K562 (cell line): ENCODE measurements around the gene GLRX. TPM values are rescaled to one million over a fixed set of nuclear protein-coding genes. Genes with fewer than 3 reads are reported as not detected.

Experiments used
- ARID2 ChIP-seq: fragments of 450-650 bp; IDR thresholded peaks from 2 replicates; pipeline ENCODE4 v1.6.1; 2017; ENCODE audit warnings: antibody characterized with exemption, mild to moderate bottlenecking
- SMC3 ChIP-seq: conservative IDR thresholded peaks from 2 replicates; pipeline ENCODE4 v1.6.1; 2011; ENCODE audit warnings: low read depth, low read length, improper control_type of control experiment; ENCODE audit not compliant: insufficient read depth
- polyA plus RNA-seq, 8 experiments: library from polyadenylated mRNA; depleted of rRNA in 4 of 8; stranded (reverse) in 5 of 8; unstranded in 3 of 8; fragments of >200 nt; fragmentation: Nextera tagmentation in 2 of 8; fragmentation: Illumina TruSeq in 1 of 8; extraction: Ambion mirVana in 2 of 8; extraction: Trizol in 1 of 8; gene quantifications; 2 replicates each; pipeline versions ENCODE4 v1.2.1 to v1.2.3, GENCODE V29; 2011 to 2014; ENCODE audit warnings: inconsistent platforms in 1 of 8, missing spikeins in 1 of 8
- total RNA-seq, 7 experiments: library from RNA; depleted of rRNA in 6 of 7; stranded (reverse); fragments of >200 nt in 6 of 7; fragmentation: Illumina TruSeq in 2 of 7; extraction: Trizol in 2 of 7; gene quantifications; 2 replicates each; pipeline versions ENCODE4 v1.2.1 to v1.2.3, GENCODE V29; 2011 to 2021; ENCODE audit warnings: low replicate concordance in 1 of 7
- TF ChIP-seq, protein P1 (sequence below), 2 experiments: fragments of 450-650 bp; formaldehyde crosslinking in 1 of 2; IDR thresholded peaks; 2 replicates each; pipeline versions ENCODE4 v1.4.0 to v1.6.1; 2014 to 2020; ENCODE audit warnings: mild to moderate bottlenecking in 2 of 2, borderline replicate concordance in 1 of 2, low read depth in 1 of 2
- TF ChIP-seq, protein P2 (sequence below), 3 experiments: IDR thresholded peaks in 2 of 3; conservative IDR thresholded peaks in 1 of 3; 2 replicates each; pipeline ENCODE4 v1.5.1; 2011 to 2012; ENCODE audit warnings: low read length in 3 of 3, mild to moderate bottlenecking in 3 of 3, control low read depth in 2 of 3, improper control_type of control experiment in 1 of 3, inconsistent platforms in 1 of 3, low read depth in 1 of 3, mixed read lengths in 1 of 3, moderate library complexity in 1 of 3; ENCODE audit not compliant: insufficient read depth in 2 of 3
- TF ChIP-seq, protein P3 (sequence below): fragments of 450-650 bp; formaldehyde crosslinking; IDR thresholded peaks from 2 replicates; pipeline ENCODE4 v1.4.0; 2020; ENCODE audit warnings: mild to moderate bottlenecking, moderate library complexity
- TF ChIP-seq, protein P4 (sequence below): sonication (generic); formaldehyde crosslinking; IDR thresholded peaks from 2 replicates; pipeline ENCODE4 v1.8.0; 2022; ENCODE audit warnings: mild to moderate bottlenecking, missing genetic modification reagents

GLRX gene
- total and polyA plus RNA-seq, 9 of the 15 experiments (the other 6 are each of a cell fraction or from before 2014, with no cell fraction given), result 2.3 to 11.2 (median 4.6) TPM

DNA sequence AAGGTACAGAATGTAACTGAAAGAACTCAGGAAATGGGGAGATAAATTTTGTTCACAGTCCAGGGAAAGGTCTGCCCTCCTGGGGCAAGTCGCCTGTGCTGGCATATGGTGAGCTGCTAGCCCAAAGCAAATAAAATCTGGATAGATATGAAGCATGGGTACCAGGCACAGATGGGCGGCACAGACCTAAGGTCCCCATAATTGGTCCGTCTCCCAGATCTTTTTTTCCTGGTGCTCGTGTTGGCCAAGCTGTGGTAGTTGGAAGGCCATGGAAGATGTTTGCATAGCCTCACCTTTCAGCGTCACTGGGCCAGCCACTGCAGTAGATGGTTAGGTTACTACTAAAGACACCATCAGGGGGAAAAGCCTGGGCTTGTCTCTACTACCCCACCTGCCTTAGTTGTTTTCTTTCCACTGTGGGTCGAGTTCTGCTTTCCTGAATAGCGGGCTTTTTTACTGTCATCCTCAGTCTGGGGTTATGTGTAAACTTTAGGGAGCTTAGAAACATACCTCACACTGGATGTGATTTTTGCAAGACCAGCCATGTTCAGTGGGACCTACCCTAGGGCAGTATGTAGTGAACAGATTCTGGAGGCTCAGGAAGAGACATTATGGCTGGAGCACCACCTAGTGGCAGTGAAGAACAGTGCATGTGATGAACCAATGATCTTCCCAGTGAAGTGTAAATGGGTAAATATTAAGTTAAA is 24.2 kb upstream of the GLRX start (continued):
- TF ChIP-seq, protein P1, sequence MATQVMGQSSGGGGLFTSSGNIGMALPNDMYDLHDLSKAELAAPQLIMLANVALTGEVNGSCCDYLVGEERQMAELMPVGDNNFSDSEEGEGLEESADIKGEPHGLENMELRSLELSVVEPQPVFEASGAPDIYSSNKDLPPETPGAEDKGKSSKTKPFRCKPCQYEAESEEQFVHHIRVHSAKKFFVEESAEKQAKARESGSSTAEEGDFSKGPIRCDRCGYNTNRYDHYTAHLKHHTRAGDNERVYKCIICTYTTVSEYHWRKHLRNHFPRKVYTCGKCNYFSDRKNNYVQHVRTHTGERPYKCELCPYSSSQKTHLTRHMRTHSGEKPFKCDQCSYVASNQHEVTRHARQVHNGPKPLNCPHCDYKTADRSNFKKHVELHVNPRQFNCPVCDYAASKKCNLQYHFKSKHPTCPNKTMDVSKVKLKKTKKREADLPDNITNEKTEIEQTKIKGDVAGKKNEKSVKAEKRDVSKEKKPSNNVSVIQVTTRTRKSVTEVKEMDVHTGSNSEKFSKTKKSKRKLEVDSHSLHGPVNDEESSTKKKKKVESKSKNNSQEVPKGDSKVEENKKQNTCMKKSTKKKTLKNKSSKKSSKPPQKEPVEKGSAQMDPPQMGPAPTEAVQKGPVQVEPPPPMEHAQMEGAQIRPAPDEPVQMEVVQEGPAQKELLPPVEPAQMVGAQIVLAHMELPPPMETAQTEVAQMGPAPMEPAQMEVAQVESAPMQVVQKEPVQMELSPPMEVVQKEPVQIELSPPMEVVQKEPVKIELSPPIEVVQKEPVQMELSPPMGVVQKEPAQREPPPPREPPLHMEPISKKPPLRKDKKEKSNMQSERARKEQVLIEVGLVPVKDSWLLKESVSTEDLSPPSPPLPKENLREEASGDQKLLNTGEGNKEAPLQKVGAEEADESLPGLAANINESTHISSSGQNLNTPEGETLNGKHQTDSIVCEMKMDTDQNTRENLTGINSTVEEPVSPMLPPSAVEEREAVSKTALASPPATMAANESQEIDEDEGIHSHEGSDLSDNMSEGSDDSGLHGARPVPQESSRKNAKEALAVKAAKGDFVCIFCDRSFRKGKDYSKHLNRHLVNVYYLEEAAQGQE (IDR thresholded peaks at IDR 0.05; ENCODE audit: borderline replicate concordance), result peak; percentile 83
- TF ChIP-seq, protein P1 (CRISPR knock-in tag; IDR thresholded peaks at IDR 0.05; ENCODE audit: low read depth), result no peak
- TF ChIP-seq, protein P2, sequence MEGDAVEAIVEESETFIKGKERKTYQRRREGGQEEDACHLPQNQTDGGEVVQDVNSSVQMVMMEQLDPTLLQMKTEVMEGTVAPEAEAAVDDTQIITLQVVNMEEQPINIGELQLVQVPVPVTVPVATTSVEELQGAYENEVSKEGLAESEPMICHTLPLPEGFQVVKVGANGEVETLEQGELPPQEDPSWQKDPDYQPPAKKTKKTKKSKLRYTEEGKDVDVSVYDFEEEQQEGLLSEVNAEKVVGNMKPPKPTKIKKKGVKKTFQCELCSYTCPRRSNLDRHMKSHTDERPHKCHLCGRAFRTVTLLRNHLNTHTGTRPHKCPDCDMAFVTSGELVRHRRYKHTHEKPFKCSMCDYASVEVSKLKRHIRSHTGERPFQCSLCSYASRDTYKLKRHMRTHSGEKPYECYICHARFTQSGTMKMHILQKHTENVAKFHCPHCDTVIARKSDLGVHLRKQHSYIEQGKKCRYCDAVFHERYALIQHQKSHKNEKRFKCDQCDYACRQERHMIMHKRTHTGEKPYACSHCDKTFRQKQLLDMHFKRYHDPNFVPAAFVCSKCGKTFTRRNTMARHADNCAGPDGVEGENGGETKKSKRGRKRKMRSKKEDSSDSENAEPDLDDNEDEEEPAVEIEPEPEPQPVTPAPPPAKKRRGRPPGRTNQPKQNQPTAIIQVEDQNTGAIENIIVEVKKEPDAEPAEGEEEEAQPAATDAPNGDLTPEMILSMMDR (IDR thresholded peaks at IDR 0.05 in 2 of 3, conservative IDR thresholded peaks at IDR 0.05 in 1 of 3; ENCODE audit: insufficient read depth in 2 of 3, low read depth in 1 of 3, low read length in 3 of 3), result peak; percentile 83 to 96 (median 89)
- TF ChIP-seq SMC3, result peak; percentile 93
- TF ChIP-seq ARID2, result peak; percentile 93
- TF ChIP-seq, protein P3, sequence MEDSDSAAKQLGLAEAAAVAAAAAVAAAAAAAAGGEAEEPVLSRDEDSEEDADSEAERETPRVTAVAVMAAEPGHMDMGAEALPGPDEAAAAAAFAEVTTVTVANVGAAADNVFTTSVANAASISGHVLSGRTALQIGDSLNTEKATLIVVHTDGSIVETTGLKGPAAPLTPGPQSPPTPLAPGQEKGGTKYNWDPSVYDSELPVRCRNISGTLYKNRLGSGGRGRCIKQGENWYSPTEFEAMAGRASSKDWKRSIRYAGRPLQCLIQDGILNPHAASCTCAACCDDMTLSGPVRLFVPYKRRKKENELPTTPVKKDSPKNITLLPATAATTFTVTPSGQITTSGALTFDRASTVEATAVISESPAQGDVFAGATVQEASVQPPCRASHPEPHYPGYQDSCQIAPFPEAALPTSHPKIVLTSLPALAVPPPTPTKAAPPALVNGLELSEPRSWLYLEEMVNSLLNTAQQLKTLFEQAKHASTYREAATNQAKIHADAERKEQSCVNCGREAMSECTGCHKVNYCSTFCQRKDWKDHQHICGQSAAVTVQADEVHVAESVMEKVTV (CRISPR knock-in tag), result peak; percentile 85
- TF ChIP-seq, protein P4, sequence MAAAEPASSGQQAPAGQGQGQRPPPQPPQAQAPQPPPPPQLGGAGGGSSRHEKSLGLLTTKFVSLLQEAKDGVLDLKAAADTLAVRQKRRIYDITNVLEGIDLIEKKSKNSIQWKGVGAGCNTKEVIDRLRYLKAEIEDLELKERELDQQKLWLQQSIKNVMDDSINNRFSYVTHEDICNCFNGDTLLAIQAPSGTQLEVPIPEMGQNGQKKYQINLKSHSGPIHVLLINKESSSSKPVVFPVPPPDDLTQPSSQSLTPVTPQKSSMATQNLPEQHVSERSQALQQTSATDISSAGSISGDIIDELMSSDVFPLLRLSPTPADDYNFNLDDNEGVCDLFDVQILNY (CRISPR knock-in tag), result no peak
- TF ChIP-seq, all 486 proteins: peak for 11
